ENCODE results near the gene TSC22D1.

- no peak for TF ChIP-seq CTCF (conservative IDR thresholded peaks at IDR 0.05; ENCODE audit: low read depth, low read length)
- TF ChIP-seq RAD21 (IDR thresholded peaks at IDR 0.05; ENCODE audit: low read length): no peak
- TF ChIP-seq POLR2A (IDR thresholded peaks at IDR 0.05; ENCODE audit: low read depth, low read length): no peak
Observed at GRCh38 chr13:44425815-44426078, 150.4 kb downstream of the TSC22D1 start.

All from IMR-90 (cell line).